Measurements from ENCODE around the gene RPP38. TPM values are rescaled to one million over a fixed set of nuclear protein-coding genes. Genes with fewer than 3 reads are reported as not detected.

The RPP38 gene
- total RNA-seq, 1 donor from 2014 or later, result 15.0 TPM

- no peak for TF ChIP-seq CTCF (conservative IDR thresholded peaks at IDR 0.05)
- Mint-ChIP-seq H3K27ac (ENCODE audit: unreplicated experiment) (no peak overlapping the region), H3K4me1 (peaks cover 17% of the 10 kb centered on the region), H3K36me3 (ENCODE audit: low read depth) (peaks cover 5% of the 10 kb centered on the region), H3K9me3 (no peaks in the 10 kb centered on the region), H3K27me3 (ENCODE audit: low read depth) (peaks cover 4% of the 10 kb centered on the region), H3K4me3 (no peak overlapping the region)
- no peak for DNase-seq (ENCODE audit: low read depth, low spot score)
Measured at GRCh38 chr10:15092855-15093408, 4.2 kb upstream of the RPP38 start.

GRCh38 chr10:15096661-15097010 is 519 bp upstream of the RPP38 start:
- Mint-ChIP-seq H3K4me1 (peaks cover 31% of the 10 kb centered on the region), H3K9me3 (no peaks in the 10 kb centered on the region), H3K4me3 (peak overlapping the region; percentile 95), H3K27me3 (ENCODE audit: low read depth) (peaks cover under 1% of the 10 kb centered on the region), H3K27ac (ENCODE audit: unreplicated experiment) (peak overlapping the region; percentile 63), H3K36me3 (ENCODE audit: low read depth) (peaks cover 8% of the 10 kb centered on the region)
- no peak for TF ChIP-seq CTCF (conservative IDR thresholded peaks at IDR 0.05)
- DNase-seq (ENCODE audit: low read depth, low spot score), result no peak

- H3K9me3 Mint-ChIP-seq, result no peaks in the 10 kb centered on the region
- H3K4me3 Mint-ChIP-seq, result peak overlapping the region; percentile 82
- H3K4me1 Mint-ChIP-seq, result peaks cover 30% of the 10 kb centered on the region
- peaks cover 3% of the 10 kb centered on the region for H3K36me3 Mint-ChIP-seq (ENCODE audit: low read depth)
- H3K27me3 Mint-ChIP-seq (ENCODE audit: low read depth), result no peaks in the 10 kb centered on the region
- TF ChIP-seq CTCF (conservative IDR thresholded peaks at IDR 0.05), result no peak
- no peak overlapping the region for H3K27ac Mint-ChIP-seq (ENCODE audit: unreplicated experiment)
- no peak for DNase-seq (ENCODE audit: low read depth, low spot score)
Measured at GRCh38 chr10:15099886-15100285, 2.7 kb downstream of the RPP38 start.

- Mint-ChIP-seq H3K4me3 (no peak overlapping the region), H3K27me3 (ENCODE audit: low read depth) (no peaks in the 10 kb centered on the region), H3K9me3 (no peaks in the 10 kb centered on the region), H3K4me1 (peaks cover 17% of the 10 kb centered on the region), H3K36me3 (ENCODE audit: low read depth) (peaks cover 5% of the 10 kb centered on the region), H3K27ac (ENCODE audit: unreplicated experiment) (no peak overlapping the region)
- no peak for DNase-seq (ENCODE audit: low read depth, low spot score)
- TF ChIP-seq CTCF (conservative IDR thresholded peaks at IDR 0.05), result no peak
Measured at GRCh38 chr10:15103513-15103912, 6.4 kb downstream of the RPP38 start.

GRCh38 chr10:15106352-15107013 is 9.3 kb downstream of the RPP38 start:
- no peaks in the 10 kb centered on the region for H3K9me3 Mint-ChIP-seq
- DNase-seq (ENCODE audit: low read depth, low spot score), result peak; percentile 75
- H3K27ac Mint-ChIP-seq (ENCODE audit: unreplicated experiment), result peak overlapping the region; percentile 57
- H3K4me3 Mint-ChIP-seq, result peak overlapping the region; percentile 4
- no peaks in the 10 kb centered on the region for H3K27me3 Mint-ChIP-seq (ENCODE audit: low read depth)
- peaks cover 2% of the 10 kb centered on the region for H3K36me3 Mint-ChIP-seq (ENCODE audit: low read depth)
- peaks cover 5% of the 10 kb centered on the region for H3K4me1 Mint-ChIP-seq
- TF ChIP-seq CTCF (conservative IDR thresholded peaks at IDR 0.05), result peak; percentile 93
